ENCODE measurements around the gene FBLN1. TPM values are rescaled to one million over a fixed set of nuclear protein-coding genes. Genes with fewer than 3 reads are reported as not detected.
"Not testable (repeated sequence)": the region's sequence is repeated elsewhere in the genome, so short reads cannot be mapped to it uniquely, and the experiment has no call there.

Gene FBLN1
- total RNA-seq, 1 experiment from 2014 or later, result 85.4 TPM

GRCh38 chr22:45551310-45552016 is 48.8 kb downstream of the FBLN1 start:
- in situ Hi-C loops (cut with HindIII; ENCODE audit: low pct_unique_long_range_greater_than_20kb, low sequenced_read_pairs), result loop anchor here (5.0 kb wide), 1 partner anchor 84 kb away; no protein-coding TSS in a partner anchor
- no peak for DNase-seq (ENCODE audit: low read depth)

GRCh38 chr22:45552017-45552411 is 49.3 kb downstream of the FBLN1 start:
- in situ Hi-C loops (cut with HindIII; ENCODE audit: low pct_unique_long_range_greater_than_20kb, low sequenced_read_pairs), result loop anchor here (5.0 kb wide), 1 partner anchor 85 kb away; no protein-coding TSS in a partner anchor
- DNase-seq (ENCODE audit: low read depth), result no peak

GRCh38 chr22:45552580-45553350 is 50.1 kb downstream of the FBLN1 start:
- in situ Hi-C loops (cut with HindIII; ENCODE audit: low pct_unique_long_range_greater_than_20kb, low sequenced_read_pairs), result loop anchor here (5.0 kb wide), 1 partner anchor 85 kb away; no protein-coding TSS in a partner anchor
- peak; percentile 34 for DNase-seq (ENCODE audit: low read depth)

- in situ Hi-C loops (cut with HindIII; ENCODE audit: low pct_unique_long_range_greater_than_20kb, low sequenced_read_pairs), result loop anchor here (5.0 kb wide), 1 partner anchor 86 kb away; no protein-coding TSS in a partner anchor
- DNase-seq (ENCODE audit: low read depth), result peak; percentile 78
Observed at GRCh38 chr22:45553351-45554039, 50.8 kb downstream of the FBLN1 start.

GRCh38 chr22:45554040-45554406 is 51.3 kb downstream of the FBLN1 start:
- in situ Hi-C loops (cut with HindIII; ENCODE audit: low pct_unique_long_range_greater_than_20kb, low sequenced_read_pairs), result loop anchor here (5.0 kb wide), 1 partner anchor 87 kb away; no protein-coding TSS in a partner anchor
- DNase-seq (ENCODE audit: low read depth), result no peak

GRCh38 chr22:45554861-45555260 is 52.2 kb downstream of the FBLN1 start:
- no peak for DNase-seq (ENCODE audit: low read depth)
- in situ Hi-C loops (cut with HindIII; ENCODE audit: low pct_unique_long_range_greater_than_20kb, low sequenced_read_pairs), result loop anchor here (5.0 kb wide), 1 partner anchor 88 kb away; no protein-coding TSS in a partner anchor

GRCh38 chr22:45557926-45558325 is 55.2 kb downstream of the FBLN1 start:
- DNase-seq (ENCODE audit: low read depth); in situ Hi-C loops (cut with HindIII; ENCODE audit: low pct_unique_long_range_greater_than_20kb, low sequenced_read_pairs): not testable (repeated sequence)

- in situ Hi-C loops (cut with HindIII; ENCODE audit: low pct_unique_long_range_greater_than_20kb, low sequenced_read_pairs); DNase-seq (ENCODE audit: low read depth): not testable (repeated sequence)
Observed at GRCh38 chr22:45560092-45560491, 57.4 kb downstream of the FBLN1 start.

GRCh38 chr22:45560761-45561160 is 58.1 kb downstream of the FBLN1 start:
- DNase-seq (ENCODE audit: low read depth); in situ Hi-C loops (cut with HindIII; ENCODE audit: low pct_unique_long_range_greater_than_20kb, low sequenced_read_pairs): not testable (repeated sequence)

GRCh38 chr22:45562102-45562501 is 59.4 kb downstream of the FBLN1 start:
- no peak for DNase-seq (ENCODE audit: low read depth)
- in situ Hi-C loops (cut with HindIII; ENCODE audit: low pct_unique_long_range_greater_than_20kb, low sequenced_read_pairs), result no loop called here

GRCh38 chr22:45562537-45563361 is 60.1 kb downstream of the FBLN1 start:
- no peak for DNase-seq (ENCODE audit: low read depth)
- in situ Hi-C loops (cut with HindIII; ENCODE audit: low pct_unique_long_range_greater_than_20kb, low sequenced_read_pairs), result no loop called here

- DNase-seq (ENCODE audit: low read depth), result no peak
- in situ Hi-C loops (cut with HindIII; ENCODE audit: low pct_unique_long_range_greater_than_20kb, low sequenced_read_pairs), result no loop called here
Observed at GRCh38 chr22:45563362-45564040, 60.8 kb downstream of the FBLN1 start.

- DNase-seq (ENCODE audit: low read depth), result no peak
- in situ Hi-C loops (cut with HindIII; ENCODE audit: low pct_unique_long_range_greater_than_20kb, low sequenced_read_pairs), result no loop called here
Observed at GRCh38 chr22:45564349-45565030, 61.8 kb downstream of the FBLN1 start.

- no peak for DNase-seq (ENCODE audit: low read depth)
- in situ Hi-C loops (cut with HindIII; ENCODE audit: low pct_unique_long_range_greater_than_20kb, low sequenced_read_pairs), result no loop called here
Observed at GRCh38 chr22:45565171-45565570, 62.5 kb downstream of the FBLN1 start.

- in situ Hi-C loops (cut with HindIII; ENCODE audit: low pct_unique_long_range_greater_than_20kb, low sequenced_read_pairs), result no loop called here
- DNase-seq (ENCODE audit: low read depth), result no peak
Observed at GRCh38 chr22:45565973-45566372, 63.3 kb downstream of the FBLN1 start.

- no peak for DNase-seq (ENCODE audit: low read depth)
- in situ Hi-C loops (cut with HindIII; ENCODE audit: low pct_unique_long_range_greater_than_20kb, low sequenced_read_pairs), result no loop called here
Observed at GRCh38 chr22:45568213-45568612, 65.5 kb downstream of the FBLN1 start.

GRCh38 chr22:45571089-45571488 is 68.4 kb downstream of the FBLN1 start:
- in situ Hi-C loops (cut with HindIII; ENCODE audit: low pct_unique_long_range_greater_than_20kb, low sequenced_read_pairs), result no loop called here
- no peak for DNase-seq (ENCODE audit: low read depth)
